HG02885 (cell line): ENCODE measurements around the gene AZGP1.
"Not testable (repeated sequence)": the region's sequence is repeated elsewhere in the genome, so short reads cannot be mapped to it uniquely, and the experiment has no call there.

Experiments used
- ATAC-seq: cut with Tn5 transposase; IDR thresholded peaks from one replicate; pipeline ENCODE4 v1.9.1; 2021; ENCODE audit warnings: mild to moderate bottlenecking; ENCODE audit not compliant: unreplicated experiment, poor library complexity

The AZGP1 gene

DNA sequence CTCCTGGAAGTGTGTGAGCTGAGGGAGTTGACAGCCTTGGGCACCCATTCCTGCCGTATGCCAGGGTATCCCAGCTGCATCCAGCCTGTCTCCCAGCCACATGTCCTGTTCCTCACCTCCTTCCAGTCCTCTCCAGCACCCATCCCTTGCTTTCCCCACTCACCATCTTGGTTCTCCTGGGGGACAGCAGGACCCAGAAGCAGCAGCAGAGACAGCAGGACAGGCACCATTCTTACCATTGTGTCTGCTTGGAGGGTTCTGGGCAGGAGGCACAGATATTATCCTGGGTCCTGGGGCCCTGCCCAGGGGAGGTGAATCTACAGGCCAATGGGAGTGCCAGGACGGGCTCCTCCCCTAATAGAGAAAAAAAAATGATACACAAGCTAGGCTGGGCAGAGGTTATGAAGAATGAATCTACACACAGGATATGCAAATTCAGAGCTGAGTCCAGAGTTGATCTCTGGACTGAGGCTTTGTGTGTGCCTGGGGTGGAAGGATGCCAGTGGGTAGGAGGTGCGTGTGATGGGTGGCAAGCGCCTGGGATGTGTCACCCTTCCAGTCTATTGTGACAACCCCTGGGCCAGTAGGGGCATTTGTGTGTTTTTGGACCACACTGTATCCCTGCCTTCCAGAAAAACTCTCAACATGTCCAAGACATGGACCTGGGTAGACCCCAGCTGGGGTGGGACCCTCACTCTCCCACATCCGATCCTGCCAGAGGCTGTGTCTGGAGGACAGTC is at the start of gene AZGP1:
Gene AZGP1 (minus strand): TSS at position 250 of the 740 bp plus-strand sequence. CDS start 11 bp downstream, at position 239.
- no peak for ATAC-seq

DNA sequence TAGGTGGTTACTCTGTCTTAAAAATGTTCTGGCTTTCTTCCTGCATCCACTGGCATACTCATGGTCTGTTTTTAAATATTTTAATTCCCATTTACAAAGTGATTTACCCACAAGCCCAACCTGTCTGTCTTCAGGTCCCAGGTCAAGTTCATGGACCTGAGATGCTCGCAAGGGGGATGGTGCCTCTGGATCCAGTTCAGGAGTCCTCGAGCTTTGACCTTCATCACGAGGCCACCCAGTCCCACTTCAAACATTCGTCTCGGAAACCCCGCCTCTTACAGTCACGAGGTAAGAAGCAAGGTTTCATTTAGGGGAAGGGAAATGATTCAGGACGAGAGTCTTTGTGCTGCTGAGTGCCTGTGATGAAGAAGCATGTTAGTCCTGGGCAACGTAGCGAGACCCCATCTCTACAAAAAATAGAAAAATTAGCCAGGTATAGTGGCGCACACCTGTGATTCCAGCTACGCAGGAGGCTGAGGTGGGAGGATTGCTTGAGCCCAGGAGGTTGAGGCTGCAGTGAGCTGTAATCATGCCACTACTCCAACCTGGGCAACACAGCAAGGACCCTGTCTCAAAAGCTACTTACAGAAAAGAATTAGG is 48.3 kb upstream of the AZGP1 start:
- no peak for ATAC-seq

DNA sequence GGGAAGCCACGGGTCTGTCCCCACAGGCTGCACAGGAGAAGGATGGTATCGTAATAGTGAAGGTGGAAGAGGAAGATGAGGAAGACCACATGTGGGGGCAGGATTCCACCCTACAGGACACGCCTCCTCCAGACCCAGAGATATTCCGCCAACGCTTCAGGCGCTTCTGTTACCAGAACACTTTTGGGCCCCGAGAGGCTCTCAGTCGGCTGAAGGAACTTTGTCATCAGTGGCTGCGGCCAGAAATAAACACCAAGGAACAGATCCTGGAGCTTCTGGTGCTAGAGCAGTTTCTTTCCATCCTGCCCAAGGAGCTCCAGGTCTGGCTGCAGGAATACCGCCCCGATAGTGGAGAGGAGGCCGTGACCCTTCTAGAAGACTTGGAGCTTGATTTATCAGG is 47.7 kb upstream of the AZGP1 start:
- no peak for ATAC-seq

DNA sequence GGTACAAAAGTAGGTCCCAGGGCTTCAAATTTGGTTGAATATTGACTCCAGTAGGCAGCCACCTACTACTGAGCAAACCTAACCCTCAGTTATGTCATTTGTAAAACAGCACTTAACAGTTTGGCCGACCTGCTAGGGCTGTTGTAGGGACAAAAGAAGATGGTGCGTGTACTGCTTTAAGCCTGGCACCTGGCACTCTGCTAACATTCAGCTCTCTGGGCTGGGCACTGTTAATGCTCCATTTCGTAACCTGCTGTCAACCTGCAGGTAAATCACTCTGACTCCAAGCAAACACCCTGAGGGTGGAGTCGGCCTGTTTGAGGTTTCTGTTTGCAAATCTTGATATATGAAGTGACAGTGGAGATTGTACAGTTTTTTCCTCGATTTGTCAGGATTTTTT is 46.8 kb upstream of the AZGP1 start:
- no peak for ATAC-seq

DNA sequence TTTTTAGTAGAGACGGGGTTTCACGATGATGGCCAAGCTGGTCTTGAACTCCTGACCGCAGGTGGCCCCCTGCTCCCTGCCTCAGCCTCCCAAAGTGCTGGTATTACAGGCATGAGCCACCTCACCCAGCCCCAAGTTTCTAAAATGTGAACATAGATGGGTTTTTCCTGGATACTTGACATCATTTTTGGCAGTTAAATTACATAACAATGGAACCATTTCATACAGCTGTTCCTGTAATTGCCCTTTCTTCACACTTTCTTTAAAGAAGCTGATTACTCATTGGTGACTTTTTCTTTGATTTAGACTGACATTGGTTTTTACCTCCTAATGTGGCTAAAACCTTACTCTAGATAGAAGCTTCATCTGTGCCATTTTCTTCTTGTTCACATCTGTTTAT is 45.5 kb upstream of the AZGP1 start:
- no peak for ATAC-seq

DNA sequence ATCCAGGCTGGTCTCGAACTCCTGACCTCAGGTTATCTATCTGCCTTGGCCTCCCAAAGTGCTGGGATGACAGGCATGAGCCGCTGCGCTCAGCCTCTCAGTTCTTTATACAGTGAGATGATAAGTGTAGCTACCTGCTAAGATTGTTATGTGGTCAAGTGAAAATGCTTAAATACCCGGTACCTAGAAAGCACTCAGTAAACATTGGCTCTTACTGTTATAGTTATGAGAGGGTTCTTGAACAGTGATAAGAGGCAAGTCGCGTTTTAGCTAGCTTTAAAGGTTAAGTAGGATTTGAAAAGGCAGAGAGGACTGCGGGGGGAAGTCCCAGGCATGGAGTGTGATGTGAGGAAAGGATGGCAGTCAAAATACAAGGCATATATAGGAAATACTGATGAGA is 44.1 kb upstream of the AZGP1 start:
- ATAC-seq, result no peak

DNA sequence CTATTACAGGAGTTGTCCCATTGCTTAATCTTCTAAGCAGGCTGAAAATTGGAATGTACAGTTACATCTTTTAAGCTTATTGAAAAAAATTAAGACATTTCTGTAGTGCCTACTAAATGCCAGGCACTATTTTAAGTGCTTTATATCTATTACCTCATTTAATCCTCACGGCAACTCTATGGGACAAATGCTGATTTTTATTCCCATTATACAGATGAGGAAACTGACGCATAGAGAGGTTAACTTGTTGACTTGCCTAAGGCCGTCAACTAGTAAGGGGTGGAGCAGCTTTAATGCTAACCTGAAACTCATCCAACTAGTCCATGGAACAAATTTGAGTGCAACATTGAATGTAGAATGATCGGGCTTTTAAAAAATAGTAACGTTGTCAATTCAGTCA is 42.0 kb upstream of the AZGP1 start:
- no peak for ATAC-seq

DNA sequence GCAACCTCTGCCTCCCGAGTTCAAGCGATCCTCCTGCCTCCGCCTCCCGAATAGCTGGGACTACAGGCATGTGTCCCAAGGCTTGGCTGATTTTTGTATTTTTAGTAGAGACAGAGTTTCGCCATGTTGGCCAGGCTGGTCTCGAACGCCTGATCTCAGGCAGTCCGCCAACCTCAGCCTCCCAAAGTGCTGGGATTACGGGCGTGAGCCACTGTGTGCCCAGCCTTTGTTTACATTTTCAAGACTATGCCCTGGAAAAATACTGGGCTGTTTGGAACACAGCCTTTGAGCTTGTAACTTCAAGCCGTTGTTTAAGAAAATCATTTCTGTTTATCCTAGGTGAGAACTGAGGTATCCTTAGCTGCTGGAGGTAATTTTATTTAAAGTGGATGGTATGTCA is 41.5 kb upstream of the AZGP1 start:
- ATAC-seq, result no peak

DNA sequence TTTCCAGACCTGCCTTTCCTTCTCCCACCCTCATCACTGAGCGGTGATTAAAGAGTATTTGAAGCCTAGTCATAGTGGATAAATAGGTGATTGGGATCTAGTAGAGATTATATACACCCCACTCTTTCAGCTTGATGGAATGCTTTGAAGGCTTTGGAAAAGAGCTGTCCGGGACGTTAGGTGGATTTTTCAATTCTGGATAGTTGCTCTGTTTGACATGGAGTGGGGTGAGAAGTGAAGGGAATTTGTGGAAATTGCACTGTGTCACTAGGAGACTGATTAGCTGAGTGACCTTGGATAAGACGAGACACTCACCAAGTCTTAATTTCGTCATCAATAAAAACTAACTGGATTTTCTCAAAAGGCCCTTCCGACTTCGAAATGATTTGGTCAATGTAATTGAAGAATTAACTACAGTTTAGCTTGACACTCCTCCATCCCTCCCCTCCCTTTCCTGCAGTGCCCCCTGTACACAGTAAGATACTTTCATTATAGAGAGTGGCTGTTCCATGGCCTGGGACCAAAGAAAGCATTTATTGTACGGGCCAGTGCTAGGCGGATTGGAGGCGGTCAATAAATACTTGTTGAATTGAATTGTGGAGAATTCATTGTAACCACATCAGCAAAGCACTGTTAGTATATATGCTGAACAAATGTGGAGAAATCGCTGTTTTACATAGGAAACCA is 40.5 kb upstream of the AZGP1 start:
- no peak for ATAC-seq

DNA sequence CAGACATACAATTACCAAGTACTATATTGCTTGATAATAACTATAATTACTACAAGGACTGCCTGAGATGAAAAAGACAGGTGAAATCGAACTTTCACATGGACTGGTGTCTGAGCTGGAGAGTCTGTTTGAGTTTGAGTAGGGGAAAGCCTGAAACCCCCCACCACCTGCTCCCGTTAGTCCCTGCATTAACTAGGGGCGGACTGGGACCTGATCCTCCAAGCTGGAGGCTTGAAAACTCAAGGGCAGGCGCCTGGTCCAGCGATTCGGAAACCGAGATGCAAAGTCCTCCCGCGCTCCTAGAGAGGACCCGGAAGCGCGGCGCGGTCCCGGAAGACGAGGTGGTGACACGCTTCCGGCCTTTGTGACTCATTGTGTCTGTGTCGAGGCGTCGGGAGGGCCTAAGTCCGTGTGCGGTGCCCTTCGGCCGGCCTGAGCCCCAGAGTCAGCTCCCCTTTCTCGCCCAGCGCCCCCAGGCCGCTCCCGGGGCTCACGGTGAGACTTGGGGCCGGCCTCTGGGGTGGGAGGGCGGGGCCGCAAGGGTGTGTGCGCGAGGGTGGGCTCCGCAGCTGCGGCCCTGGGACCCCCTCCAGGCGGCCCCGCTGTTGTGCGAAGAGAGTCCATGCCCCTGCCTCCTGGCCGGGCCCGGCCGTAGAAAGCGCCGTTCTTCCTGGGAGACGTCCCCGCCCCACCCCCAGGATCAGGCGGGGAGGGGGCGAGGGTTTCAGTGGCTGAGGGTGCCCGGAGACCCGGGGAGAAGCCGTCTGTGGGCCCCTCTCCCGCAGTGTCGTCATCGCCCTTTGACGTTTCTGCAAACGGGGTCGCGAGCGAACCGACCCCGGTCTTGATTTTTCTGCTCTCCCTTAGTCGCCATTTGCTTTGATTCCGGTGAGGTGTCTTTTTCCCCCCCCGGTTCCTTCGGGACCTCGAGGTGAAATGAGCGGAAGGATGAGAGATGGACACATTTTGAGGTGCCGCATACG is 39.7 kb upstream of the AZGP1 start, which contains the start of gene ZKSCAN1:
Gene ZKSCAN1 (plus strand): TSS at position 365 of the 983 bp plus-strand sequence. CDS start 7,911 bp downstream, outside the sequence.
- ATAC-seq, result peak; percentile 97

DNA sequence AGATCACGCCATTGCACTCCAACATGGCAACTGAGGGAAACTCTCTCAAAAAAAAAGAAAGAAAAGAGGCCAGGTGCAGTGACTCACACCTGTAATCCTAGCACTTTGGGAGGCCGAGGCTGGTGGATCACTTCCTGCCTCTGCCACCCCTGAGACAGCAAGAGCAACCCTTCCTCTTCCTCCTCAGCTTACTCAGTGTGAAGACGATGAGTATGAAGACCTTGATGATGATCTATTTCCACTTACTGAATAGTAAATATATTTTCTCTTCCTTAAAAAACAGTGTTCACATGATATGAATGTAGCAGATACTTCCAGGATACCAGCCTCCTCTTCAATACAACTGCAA is 37.5 kb upstream of the AZGP1 start:
- ATAC-seq, result no peak

DNA sequence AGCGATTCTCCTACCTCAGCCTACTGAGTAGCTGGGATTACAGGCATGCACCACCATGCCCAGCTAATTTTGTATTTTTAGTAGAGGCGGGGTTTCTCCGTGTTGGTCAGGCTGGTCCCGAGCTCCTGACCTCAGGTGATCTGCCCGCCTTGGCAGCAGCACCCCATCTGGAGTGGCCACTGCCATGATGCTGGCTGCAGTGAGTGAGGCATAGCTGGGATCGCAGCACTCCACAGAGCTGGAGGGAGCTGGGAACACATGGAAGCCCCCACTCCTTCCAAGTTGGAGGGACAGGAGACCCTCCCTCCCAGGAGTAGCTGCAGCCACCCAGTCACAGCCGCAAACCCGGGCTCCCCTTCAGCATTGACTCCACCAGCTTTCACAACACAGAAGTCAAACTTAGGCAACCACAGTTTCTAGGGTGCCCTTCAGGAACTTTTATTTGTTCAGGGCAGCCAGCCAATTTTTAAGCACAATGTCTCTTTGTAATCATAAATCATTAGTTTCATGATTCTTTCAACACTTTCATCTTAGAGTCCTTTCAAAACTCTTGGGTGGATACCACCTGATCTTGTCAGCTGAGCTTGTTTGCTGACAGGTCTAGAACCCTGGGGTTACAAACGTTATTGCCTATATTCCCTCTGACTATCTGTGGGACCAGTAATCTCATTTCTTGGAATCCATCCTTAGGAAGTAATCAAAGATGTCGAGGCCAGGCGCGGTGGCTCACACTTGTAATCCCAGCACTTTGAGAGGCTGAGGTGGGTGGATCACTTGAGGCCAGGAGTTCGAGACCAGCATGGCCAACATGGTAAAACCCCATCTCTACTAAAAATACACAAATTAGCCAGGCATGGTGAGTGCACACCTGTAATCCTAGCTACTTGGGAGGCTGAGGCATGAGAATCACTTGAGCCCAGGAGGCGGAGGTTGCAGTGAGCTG is 36.8 kb upstream of the AZGP1 start:
- ATAC-seq, result not testable (repeated sequence)

DNA sequence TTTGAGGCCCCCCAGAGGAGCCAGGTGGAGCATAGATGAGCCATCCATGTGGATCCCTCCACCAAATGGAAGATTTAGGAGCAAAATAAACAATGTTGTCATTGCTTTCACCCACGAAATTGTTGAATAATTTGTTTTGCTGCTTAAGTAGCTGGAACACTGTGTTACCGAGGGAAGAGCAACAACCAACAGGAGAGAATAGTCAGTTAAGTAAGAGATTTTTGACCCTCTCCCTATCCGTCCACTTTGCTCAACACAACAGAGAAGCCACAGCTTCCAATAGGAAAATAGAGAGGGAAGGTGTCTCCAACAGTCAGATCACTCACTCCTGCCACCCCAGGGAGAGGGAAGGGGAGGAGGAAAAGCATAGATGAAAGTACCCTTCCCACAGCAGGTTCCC is 35.7 kb upstream of the AZGP1 start:
- no peak for ATAC-seq

DNA sequence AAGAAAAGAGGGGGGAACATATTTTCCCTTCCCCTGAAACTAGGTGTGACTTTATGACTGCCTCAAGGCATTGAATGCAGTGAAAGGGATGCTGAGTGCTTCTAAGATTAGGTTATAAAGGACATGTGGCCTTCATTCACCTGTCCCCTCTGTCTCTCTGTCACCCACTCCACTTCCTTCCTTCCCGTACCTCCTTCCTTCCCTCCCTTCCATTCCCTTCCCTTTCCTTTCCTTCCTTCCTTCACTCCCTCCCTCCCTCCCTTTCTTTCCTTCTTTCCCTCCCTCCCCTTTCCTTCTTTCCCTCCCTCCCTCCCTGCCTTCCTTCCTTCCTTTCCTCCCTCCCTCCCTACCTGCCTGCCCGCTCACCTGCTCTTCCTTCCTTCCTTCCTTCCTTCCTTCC is 35.1 kb upstream of the AZGP1 start:
- no peak for ATAC-seq

DNA sequence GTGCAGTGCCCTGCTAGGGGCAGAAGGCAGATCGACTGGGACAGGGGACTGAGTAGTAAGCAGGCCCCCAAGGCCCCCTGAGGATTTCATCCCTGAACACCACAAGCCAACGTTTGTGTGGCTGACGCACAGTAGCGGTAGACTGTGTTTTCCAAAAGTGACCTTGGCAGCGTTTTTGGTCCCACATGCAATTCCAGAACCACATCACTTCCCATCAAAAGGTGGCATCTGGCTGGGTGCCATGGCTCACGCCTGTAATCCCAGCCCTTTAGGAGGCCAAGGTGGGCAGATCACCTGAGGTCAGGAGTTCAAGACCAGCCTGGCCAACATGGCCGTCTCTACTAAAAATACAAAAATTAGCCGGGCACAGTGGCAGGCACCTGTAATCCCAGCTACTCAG is 34.1 kb upstream of the AZGP1 start:
- not testable (repeated sequence) for ATAC-seq

DNA sequence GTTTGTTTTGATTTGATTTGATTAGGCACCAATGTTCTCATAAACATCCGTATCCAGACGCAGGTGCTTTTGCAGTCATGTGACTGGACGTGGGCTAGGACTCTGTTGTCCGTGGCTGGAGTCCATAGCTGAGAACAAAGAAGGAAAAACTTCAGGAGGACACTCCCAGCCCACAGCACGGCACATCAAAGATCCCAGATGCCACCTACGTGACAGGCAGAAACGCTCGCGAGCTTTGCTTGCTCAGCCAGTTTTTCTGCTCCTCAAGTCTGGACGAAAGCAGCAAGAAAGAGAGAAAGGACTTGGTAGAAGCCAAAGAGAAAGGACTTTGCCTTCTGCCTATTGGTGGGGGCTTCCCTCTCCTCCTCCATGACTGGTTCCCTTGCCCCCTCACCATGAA is 32.7 kb upstream of the AZGP1 start:
- ATAC-seq, result no peak

DNA sequence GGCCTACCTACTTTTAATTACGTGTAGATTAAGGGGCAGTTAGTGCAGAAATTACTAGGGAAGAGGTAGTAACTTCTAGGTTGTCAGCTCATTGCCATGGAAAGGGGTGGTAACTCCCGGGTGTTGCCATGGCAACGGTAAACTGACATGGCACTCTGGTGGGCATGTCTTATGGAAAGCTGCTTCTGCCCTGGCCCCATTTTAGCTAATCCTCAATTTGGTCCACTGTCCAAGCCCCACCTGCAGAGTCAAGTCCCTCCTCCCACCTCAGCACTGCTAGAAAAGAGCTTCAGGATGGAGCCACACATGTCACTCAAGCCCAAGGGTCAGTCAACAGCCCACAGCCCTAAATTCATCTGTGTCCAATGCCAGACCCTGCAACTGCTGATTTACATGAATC is 32.1 kb upstream of the AZGP1 start:
- no peak for ATAC-seq

DNA sequence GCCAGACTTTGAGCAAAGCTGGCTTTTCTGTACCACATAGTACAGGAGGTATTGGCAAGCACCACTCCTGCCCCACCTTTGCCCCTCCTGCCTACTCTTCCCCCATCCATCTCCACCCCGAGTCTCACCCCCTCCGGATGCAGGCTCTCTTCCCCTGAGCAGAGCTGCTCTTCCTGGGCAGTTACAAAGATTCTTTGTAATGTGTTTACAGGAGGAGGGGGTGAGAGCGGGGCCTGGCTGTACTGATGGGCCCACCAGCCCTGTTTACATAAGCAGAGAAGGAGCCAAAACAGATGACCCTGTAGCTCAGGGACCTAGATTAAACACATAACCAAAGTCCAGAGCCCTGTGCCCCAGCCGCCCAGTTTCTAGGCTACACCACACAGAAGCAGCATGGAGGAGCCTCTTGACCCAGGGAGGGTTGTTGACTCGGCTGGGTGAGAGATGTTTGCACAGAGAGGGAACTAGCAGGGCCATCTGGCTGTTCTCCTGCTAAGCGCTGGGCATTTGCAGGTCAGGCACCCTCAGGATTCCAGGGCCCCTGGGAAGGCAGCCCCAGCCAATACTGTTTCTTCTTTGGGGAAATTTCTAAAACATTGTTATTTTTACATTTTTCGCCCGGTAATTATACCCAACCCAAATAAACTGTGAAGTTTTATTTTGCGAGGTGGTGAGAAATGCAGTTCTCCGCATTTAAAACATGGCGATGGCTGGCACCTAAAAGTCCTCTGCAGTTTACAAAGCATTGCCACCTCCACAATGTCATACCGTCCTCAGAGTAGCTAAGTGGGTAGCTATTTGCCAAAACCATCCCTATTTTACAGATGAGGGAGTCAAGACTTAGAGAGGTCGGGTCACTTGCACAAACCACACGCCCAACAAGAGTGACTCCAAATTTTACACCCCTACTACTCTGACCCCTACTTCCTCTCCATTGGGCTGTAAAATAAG is 28.2 kb upstream of the AZGP1 start:
- ATAC-seq, result no peak
